Loucy (cell line): ENCODE data around the gene CENPP.

Experiments used
- H2AFZ ChIP-seq: fragments of 200-600 bp; sonication (generic); 2 replicates; pipeline ENCODE4 v1.6.0; 2016; ENCODE audit warnings: antibody characterized with exemption, mild to moderate bottlenecking, low read length, moderate library complexity
- H3F3A ChIP-seq: fragments of 200-600 bp; 2 replicates; pipeline ENCODE4 v1.6.0; 2016; ENCODE audit warnings: antibody characterized with exemption, low read depth, mild to moderate bottlenecking
- H3K27me3 ChIP-seq: fragments of 200-600 bp; sonication (generic); 2 replicates; pipeline ENCODE4 v1.6.1; 2014; ENCODE audit warnings: low read length, mild to moderate bottlenecking; ENCODE audit not compliant: insufficient read depth, poor library complexity, severe bottlenecking
- H3K36me3 ChIP-seq: fragments of 200-600 bp; sonication (generic); 2 replicates; pipeline ENCODE4 v1.6.1; 2016; ENCODE audit warnings: low read length; ENCODE audit not compliant: insufficient read depth
- H3K4me1 ChIP-seq: fragments of 200-600 bp; sonication (generic); 2 replicates; pipeline ENCODE4 v1.5.1; 2014; ENCODE audit warnings: low read length, mild to moderate bottlenecking; ENCODE audit not compliant: insufficient read depth, poor library complexity, severe bottlenecking
- H3K4me2 ChIP-seq: fragments of 200-600 bp; sonication (generic); 2 replicates; pipeline ENCODE4 v1.6.0; 2014; ENCODE audit warnings: antibody characterized with exemption, low read length, low read depth, mild to moderate bottlenecking; ENCODE audit not compliant: poor library complexity, severe bottlenecking
- H3K4me3 ChIP-seq: fragments of 200-600 bp; sonication (generic); 2 replicates; pipeline ENCODE4 v1.5.1; 2014; ENCODE audit warnings: low read length, mild to moderate bottlenecking, mixed read lengths; ENCODE audit not compliant: poor library complexity, severe bottlenecking
- H3K79me2 ChIP-seq: fragments of 200-600 bp; sonication (generic); 2 replicates; pipeline ENCODE4 v1.6.1; 2014; ENCODE audit warnings: low read length; ENCODE audit not compliant: insufficient read depth
- H3K9ac ChIP-seq: fragments of 200-600 bp; sonication (generic); 2 replicates; pipeline ENCODE4 v1.6.0; 2014; ENCODE audit warnings: mild to moderate bottlenecking, low read depth, low read length, moderate library complexity; ENCODE audit not compliant: poor library complexity, severe bottlenecking
- H3K9me2 ChIP-seq: fragments of 200-600 bp; sonication (generic); replicated peaks from 2 replicates; pipeline ENCODE4 v1.6.1; 2016; ENCODE audit warnings: low read depth, low read length, mixed read lengths
- H3K9me3 ChIP-seq: fragments of 200-600 bp; sonication (generic); 2 replicates; pipeline ENCODE4 v1.6.1; 2014; ENCODE audit warnings: mild to moderate bottlenecking, antibody characterized with exemption, low read length, low read depth; ENCODE audit not compliant: insufficient read depth
- H4K20me1 ChIP-seq: fragments of 200-600 bp; sonication (generic); 2 replicates; pipeline ENCODE4 v1.6.0; 2014; ENCODE audit warnings: antibody characterized with exemption, low read length, mild to moderate bottlenecking; ENCODE audit not compliant: insufficient read depth, poor library complexity, severe bottlenecking
- CTCF ChIP-seq: fragments of 200-600 bp; sonication (generic); conservative IDR thresholded peaks from 2 replicates; pipeline ENCODE4 v1.5.1; 2014; ENCODE audit warnings: mild to moderate bottlenecking, antibody characterized with exemption, low read length
- EZH2phosphoT487 ChIP-seq: fragments of 200-600 bp; IDR thresholded peaks from 2 replicates; pipeline ENCODE4 v1.6.1; 2018; ENCODE audit warnings: antibody characterized with exemption, mild to moderate bottlenecking, moderate library complexity, borderline replicate concordance

The CENPP gene

GRCh38 chr9:92299116-92299515 is 26.6 kb upstream of the CENPP start:
- no peaks in the 10 kb centered on the region for H3K9me2 ChIP-seq
- peaks cover 15% of the 10 kb centered on the region for H3K4me1 ChIP-seq
- H3K27me3 ChIP-seq: no peaks in the 10 kb centered on the region
- peaks cover 66% of the 10 kb centered on the region for H3K36me3 ChIP-seq
- H3K4me3 ChIP-seq: no peak overlapping the region
- no peak overlapping the region for H3K4me2 ChIP-seq
- H3F3A ChIP-seq: peaks cover 7% of the 10 kb centered on the region; the same call in 1 of the 2 replicates
- no peaks in the 10 kb centered on the region for H3K9me3 ChIP-seq
- H2AFZ ChIP-seq: no peak overlapping the region
- no peaks in the 10 kb centered on the region for H4K20me1 ChIP-seq
- H3K9ac ChIP-seq: no peak overlapping the region
- no peak for TF ChIP-seq EZH2phosphoT487
- TF ChIP-seq CTCF: no peak
- peaks cover 12% of the 10 kb centered on the region; the same call in 1 of the 2 replicates for H3K79me2 ChIP-seq

- no peak overlapping the region for H3K9ac ChIP-seq
- TF ChIP-seq CTCF (no peak), EZH2phosphoT487 (no peak)
These were observed 24.8 kb upstream of the CENPP start for GRCh38 chr9:92300936-92301335.

GRCh38 chr9:92308893-92309292 is 16.9 kb upstream of the CENPP start:
- Histone ChIP-seq H3K9ac (no peak overlapping the region), H3K9me2 (no peaks in the 10 kb centered on the region), H3K4me2 (no peak overlapping the region), H2AFZ (no peak overlapping the region), H3K27me3 (no peaks in the 10 kb centered on the region), H4K20me1 (no peaks in the 10 kb centered on the region), H3K9me3 (no peaks in the 10 kb centered on the region), H3F3A (no peaks in the 10 kb centered on the region), H3K36me3 (peaks cover 71% of the 10 kb centered on the region), H3K79me2 (peaks cover 8% of the 10 kb centered on the region), H3K4me1 (peaks cover 10% of the 10 kb centered on the region), H3K4me3 (no peak overlapping the region)
- TF ChIP-seq CTCF: no peak
- TF ChIP-seq EZH2phosphoT487: no peak

More at GRCh38 chr9:92300936-92301335, 24.8 kb upstream of the CENPP start:
- H3K36me3 ChIP-seq: peaks cover 83% of the 10 kb centered on the region
- H3K9me2 ChIP-seq: no peaks in the 10 kb centered on the region
- H3K9me3 ChIP-seq: no peaks in the 10 kb centered on the region
- H2AFZ ChIP-seq: no peak overlapping the region
- H3K27me3 ChIP-seq: no peaks in the 10 kb centered on the region
- peaks cover 4% of the 10 kb centered on the region; the same call in 1 of the 2 replicates for H3F3A ChIP-seq
- H3K4me3 ChIP-seq: no peak overlapping the region
- no peaks in the 10 kb centered on the region for H3K79me2 ChIP-seq
- no peak overlapping the region for H3K4me2 ChIP-seq
- no peaks in the 10 kb centered on the region for H4K20me1 ChIP-seq
- no peaks in the 10 kb centered on the region for H3K4me1 ChIP-seq
